Fibroblast of skin of back (primary cell): Measurements from ENCODE around the gene TAGLN.

Experiments
- DNase-seq: peaks from one replicate; pipeline ENCODE4 v3.0.0-alpha.2; 2013

Gene TAGLN

DNA sequence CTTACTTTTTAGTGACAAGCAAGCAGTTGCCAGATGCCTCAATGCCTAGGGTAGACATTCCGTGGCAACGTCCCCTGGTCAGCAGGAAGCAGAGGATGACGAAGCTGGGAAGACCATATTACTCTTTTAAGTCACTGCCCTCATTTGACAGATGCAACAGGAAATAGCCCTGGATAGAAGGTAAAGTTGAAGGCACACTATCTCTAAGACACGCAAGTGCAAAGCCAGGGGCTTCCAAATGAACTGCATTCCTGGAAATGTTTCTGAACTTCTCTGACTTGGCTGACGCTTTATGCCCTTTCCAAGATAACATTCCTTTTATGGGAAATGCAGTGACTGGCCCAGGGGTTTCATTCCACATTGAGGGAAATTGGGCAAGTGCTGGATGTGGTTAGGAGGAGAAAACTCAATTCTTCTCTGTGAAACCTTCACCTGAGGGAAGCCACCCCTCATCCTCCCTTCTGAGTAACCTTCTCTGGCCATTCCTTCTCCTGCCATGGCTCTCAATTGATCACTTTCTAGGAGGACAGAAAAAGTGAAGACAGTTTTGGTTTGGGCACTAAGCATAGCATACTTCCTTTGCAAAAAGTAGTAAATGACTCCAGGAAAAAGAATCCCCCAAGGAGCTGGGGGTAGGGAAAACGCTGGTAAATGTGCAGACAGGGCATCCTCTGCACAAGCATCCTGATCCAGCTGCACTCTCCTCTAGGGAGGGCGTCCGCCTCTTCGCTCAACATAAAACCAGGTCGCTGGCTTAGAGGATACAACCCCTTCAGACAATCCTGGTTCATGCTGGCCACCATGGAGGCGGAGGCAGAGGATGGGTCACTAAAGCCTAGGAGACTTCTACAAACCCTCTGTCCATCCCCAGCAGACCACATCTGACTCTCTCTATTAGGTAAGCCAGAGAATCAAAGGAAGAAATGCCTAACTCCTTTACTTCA lies 18.2 kb downstream of the TAGLN start:
- DNase-seq, result peak; percentile 89

DNA sequence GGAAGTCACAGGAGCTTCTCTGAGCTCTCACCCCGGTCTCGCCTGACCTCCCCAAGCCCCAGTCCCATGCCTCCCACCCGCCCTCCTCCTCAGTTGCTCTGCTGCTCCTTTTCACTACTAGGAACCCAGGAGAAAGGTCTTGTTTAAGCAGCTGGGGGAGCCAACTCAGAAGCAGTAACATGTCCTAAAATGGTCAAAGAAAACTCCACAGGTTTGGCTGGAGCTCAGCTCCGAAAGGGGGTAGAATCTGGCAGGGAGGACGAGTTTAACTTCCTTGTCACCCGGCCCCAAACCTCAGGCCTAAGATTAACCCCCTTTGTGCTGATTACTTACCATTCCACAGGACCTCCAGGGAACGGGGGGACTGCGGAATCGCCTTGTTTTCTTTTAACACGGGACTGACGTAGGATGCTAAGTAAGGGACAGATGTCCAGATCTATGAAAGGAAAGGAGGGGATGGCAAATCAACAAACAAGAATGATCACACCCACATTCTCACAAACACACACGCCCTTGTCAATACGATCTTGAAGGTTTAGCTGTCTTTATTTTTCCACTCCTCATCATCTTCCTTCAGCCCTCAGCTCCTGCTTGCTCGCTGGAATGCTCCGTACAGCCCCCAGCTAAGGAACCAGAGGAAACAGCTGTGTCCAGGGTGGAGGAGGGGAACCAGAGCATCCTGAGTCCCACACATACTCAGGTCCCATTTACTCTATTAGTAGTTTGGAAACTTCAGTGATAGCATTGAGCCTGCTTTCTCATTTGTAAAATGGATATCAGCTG lies 19.2 kb downstream of the TAGLN start:
- DNase-seq, result peak; percentile 87

DNA sequence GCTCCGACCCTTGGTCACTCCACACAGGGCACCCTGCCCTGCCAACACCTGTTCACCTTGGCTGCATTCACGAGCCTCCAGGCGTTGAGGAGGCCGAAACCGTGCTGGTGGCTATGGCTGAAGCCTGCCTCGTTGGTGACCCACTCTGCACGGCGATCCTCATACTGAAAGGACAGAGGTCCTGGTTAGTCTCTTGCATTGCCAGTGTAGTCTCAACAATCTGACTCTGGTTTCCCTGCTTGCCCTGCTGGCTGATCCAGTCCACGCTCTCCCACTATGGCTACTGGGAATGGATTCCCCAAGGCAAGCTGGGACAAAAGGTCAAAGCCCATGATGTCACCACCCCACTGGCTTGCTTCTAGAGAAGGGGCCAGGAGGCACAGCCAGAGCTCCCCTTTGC lies 19.8 kb downstream of the TAGLN start:
- DNase-seq, result no peak

DNA sequence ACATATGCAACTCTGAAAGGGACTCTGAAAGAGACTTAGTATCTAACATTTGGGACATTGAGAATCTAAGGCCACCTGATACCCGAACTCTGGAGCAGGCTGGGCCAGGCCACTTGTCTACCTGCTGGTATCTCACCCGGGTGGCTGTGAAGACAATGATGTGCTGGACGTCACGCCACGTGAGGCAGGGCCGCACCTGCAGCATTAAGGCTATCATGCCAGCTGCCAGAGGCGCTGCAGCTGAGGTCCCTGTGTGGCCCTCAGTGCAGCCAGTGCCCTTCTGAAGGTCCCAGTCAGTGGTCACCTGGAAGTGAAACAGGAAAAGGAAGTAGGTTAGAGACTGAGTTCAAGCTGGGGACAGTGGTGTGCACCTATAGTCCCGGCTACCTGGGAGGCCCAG lies 20.3 kb downstream of the TAGLN start:
- no peak for DNase-seq

DNA sequence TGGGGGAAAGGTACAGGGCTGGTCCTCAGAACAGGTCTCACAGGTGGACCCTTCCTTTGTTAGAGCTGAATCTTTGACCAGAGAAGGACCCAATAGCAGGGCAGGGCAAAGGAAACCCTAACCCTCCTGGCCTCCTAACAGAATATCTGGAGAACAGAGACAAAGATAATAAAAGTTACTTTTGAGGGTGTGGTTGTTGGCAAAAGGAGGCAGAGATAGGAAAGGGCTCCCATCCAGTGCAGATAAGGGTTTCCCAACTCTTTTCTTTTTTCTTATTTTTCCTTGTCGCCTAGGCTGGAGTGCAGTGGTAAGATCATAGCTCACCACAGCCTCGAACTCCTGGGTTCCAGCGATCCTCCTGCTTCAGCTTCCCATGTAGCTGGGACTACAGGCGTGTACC lies 20.8 kb downstream of the TAGLN start:
- no peak for DNase-seq

DNA sequence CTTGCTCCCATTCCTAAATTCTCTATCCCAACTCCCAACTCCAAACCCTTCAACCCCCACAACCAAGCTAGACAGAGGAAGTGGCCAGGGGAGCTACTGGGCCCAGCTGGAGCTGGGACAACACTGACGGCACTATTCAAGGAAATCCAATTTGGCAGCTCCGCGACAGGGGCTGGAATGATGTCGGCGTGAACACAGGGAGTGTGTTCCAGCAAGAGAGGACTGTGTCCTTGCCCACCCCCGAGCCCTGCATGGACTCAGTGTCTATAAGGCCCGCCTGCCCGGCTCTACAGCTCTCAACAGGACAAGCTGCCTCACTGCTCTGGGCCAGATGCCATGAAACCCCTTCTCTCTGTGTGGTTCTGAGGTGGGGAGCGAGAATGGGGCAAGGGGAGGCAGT lies 21.4 kb downstream of the TAGLN start:
- DNase-seq, result no peak

DNA sequence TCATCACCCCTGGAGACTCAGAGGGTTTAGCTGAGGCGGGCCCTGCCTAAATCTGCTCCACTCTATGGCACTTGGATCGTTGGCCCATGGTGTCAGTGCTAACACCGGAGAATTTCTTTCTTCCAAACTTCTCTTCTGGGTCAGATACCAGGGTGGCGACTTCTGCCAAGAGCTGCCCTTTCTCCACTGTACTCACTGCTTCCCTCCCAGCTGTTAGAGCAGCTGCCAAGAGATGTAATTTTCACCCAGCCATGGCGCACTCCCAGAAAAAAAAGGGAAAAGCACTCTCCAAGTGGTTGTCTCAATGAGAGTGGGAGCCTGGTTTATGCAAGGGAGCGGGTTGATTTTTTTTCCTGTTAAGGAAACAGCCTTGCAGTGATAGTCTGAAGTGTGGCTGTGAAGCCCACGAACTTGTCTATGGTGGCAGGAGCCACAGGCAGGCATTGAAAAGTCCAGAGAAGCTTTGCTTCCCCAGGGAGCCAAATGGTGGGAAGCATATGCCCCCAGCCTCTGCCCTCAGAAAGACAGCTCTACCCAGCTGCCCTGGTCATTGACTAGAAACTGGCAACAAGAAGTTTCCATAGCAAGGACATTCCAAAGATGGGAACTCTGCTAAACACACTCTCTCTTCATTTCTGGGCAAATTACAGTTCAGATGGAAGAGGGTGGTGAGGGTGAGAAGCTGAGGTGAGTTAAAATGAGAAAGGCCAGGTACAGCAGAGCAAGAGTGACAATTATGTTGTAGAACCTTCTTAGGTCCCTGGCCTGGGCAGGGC lies 22.0 kb downstream of the TAGLN start:
- DNase-seq, result no peak

DNA sequence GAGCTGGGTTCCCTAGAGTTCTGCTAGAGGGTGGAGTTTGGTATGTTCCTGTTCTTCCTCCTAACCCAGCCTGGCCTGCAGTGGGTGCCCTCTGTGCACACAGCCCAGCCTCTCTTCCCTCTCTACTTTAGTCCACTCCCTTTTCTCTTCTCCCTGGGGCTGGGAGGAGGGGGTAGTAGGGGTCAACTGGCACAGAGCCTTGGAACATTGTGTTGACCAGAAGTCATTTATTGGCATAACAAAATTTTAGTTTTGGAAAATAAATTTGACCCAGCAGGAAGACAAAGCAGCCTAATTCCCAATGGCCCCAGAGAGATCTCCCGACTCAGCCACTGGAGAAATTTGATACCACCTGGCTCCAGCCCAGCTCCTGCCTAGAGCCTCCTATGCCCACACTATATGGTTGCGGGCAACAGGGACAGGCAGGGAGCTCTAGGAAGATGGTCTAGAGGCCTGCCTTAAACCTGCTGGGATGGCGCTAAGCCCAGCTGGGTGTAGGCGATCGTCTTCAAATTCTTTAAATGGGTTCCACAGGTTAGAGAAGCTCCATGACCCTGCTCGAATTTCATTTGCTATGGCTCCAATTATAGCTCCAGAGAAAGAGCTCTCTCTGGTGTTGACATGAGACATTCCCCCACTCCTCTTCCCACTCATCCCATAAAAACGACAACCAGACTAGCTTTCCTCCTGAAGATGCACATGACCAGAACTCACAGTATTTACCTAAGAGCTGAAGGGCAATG lies 22.8 kb downstream of the TAGLN start:
- peak; percentile 79 for DNase-seq

DNA sequence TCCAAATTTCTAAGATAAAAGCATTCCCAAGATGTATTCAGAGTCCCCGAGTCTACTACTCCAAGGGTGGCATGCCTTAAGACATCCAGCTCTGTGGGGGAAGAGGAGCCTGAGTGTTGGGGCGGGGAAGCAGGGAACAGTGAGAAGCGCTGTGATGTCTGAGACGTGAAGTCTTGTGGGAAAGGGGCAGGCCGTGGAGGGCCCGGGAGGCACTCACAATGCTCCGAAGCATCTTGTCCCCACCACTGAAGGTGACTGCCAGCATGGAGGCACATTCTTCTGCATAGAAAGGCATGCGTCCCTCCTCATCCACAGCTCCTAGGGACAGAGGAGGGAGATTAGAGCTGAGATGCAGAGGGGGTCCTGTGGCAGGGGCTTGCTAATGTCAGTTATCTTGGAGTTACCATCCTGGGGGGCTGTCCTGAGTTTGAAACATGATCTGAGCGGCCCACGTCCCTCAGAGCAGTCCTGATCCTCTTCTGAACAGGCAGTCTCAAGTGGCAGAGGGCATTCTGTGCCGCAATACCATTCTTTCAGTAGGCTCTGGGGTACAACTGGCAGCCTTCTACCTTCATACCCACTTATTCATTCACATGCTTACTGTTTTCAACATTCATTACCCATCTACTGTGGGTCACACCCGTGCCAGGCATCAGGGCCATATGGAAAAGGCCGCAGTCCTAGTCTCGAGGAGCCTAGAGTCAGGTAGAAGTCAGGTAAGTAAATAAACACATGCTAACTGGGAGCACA lies 24.0 kb downstream of the TAGLN start:
- DNase-seq, result no peak

DNA sequence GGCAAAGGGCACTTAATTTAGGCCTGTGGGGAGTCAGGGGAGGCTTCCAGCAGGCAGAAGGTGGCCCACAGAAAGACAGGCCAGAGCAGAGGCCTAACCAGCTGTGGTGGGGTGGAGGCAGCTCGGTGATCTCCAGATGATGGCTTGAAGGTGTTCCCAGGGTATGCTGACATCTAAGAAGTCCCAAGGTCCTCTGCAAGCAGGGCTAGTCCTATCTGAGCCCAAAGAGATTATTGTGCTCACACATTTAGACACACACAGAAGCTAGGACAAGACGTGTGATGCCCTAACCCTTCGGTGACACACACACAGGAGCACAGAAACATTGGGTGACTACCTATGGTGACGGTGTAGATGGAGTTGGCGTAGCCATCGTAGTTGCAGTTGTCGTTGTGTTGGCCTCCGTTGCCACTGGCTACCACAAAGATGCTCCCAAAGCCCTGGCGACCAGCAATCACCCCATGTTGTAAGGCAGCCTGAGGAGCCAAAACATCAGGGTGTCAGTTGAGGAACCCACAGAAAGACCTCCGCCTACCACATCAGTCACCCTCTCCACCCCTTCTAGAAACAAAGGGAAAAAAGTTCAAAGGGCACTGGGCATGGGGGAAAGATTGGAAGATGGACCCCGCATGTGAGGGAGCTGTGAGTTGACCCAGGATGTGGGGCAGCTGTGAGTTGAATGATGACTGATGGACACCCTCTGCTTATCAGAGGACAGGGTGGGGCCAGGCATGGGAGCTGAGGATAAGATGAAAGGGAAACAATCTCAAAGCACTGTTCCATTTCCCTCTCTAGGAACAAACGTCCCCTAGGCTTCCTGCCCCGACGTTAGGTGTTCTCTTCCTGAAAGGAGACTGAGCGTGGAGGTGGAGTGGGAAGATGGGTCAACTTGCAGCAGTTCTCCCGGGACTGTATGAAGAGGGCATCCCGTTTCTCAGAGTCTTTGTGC lies 24.8 kb downstream of the TAGLN start:
- DNase-seq, result no peak

DNA sequence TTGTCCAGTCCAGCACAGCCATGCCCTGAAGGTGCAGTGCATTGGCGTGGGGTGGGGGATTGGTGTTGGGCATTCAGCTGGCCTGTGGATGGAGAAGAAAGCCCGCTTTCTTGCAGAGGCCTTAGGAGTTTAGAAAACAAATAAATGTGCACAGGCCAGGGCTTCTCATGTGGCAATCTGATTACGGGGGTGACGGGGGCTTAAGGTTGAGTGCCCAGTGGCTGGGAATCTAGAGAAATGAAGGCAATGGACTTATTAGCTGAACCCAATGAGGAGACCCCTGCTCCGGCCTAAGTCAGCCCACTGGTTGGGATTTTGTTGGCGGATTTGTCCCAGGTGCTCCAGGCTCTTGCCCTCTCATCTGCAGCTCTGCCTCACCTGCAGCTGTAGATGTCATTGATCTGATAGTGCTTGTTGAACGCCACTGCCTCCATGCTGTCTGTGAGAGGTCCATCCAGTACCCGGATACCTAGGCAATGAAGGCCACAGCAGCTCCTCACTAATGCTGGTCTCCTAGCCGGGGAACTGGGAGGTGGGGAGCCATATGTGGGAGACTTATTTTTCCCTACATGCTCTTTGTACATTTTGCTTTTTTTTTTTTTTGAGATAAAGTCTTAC lies 26.5 kb downstream of the TAGLN start:
- DNase-seq, result no peak

DNA sequence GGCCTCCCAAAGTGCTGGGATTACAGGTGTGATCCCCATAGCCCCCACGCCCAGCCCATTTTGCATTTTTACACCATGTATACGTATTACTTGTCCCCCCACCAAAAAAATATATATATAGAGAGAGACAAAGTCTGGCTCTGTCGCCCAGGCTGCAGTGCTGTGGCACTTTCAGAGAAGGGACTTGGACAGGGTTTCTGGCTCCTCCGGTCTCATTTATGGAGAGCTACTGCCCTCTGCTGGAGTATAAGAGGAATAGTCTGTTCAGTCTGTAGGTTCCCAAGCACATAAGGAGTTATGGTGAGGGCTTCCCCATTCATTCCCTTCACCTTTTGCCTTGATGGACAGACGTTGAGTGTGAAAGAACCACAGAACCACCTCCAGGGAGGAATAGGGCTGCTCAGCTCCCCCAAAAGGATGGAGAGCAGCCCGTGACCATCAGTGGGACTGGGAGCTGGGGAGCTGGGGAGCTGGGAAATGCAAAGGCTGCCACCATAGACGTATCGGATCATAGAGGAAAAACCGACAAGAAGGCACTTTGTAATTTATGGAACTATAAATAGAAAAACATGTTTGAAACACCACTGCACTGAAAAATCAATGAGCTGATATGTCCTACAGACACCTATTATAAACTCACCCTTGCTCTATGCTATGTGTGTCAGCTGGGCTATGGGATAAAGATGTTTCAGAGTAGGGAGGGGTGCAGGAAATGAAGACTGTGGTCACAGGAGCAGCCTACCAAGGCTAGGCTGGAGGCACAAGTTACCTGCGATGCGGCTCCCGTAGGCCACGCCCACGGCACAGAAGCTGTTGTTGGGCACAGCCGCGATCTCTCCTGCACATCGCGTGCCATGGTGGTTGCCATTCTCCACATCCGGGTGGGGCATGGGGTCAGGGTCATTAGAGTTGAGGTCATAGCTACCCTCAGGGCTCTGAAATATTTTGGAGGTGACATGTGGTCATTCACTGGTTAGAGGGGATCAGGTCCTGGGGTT lies 27.5 kb downstream of the TAGLN start:
- DNase-seq, result peak; percentile 81

DNA sequence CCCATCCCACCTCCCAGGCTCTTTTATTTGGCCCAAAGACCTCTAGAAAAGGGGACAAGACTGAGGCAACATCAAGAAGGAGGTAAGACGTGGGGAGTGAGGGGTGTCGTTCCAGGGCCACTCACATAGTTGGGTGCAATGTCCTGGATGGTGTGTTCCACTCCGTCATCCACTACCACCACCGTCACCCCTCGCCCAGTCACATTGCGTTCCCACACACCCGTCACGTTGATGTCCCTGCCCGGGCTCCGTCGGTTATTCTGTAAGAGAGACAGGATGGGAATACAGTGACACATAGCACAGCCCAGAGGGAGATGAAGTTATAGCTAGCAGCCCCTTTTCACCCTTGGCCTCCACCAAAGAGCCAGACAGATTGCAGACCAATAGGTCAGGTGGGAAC lies 28.9 kb downstream of the TAGLN start:
- DNase-seq, result no peak

DNA sequence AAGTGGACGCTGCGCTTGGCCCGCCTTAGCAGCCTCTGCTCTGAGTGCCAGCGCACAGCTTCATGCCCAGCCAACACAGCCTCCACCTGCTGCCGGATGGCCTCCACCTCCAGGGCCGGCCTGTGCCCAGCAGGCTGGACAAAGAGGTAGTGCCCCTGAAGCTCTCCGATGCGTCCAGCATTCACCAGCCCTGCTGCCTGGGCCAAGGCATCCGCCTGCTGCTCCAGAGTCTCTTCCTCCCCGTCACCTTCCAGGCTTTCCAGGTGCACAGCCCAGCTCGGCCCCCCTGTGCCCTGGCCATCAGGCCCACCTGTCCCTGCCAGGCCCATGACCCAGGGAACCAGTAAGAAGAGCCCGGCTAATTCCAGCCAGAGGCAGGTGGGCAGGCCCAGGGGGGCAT lies 30.2 kb downstream of the TAGLN start:
- no peak for DNase-seq

DNA sequence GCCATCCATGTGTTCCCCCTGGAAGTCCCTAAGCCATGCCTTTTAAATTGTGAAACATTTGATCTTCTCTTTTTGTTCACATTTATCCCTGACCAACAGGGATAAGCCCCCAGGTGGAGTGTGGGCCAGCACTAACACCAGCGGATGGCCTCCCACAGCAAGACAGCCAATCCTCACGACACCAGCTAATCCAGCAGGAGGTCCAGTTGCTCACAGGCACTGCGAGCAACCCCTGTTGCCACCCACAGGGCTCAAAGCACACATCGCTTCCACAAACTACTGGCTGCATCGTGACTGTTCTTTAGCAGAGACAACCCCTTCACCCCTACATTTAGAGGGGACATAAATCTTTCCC lies 30.7 kb downstream of the TAGLN start:
- DNase-seq, result no peak

DNA sequence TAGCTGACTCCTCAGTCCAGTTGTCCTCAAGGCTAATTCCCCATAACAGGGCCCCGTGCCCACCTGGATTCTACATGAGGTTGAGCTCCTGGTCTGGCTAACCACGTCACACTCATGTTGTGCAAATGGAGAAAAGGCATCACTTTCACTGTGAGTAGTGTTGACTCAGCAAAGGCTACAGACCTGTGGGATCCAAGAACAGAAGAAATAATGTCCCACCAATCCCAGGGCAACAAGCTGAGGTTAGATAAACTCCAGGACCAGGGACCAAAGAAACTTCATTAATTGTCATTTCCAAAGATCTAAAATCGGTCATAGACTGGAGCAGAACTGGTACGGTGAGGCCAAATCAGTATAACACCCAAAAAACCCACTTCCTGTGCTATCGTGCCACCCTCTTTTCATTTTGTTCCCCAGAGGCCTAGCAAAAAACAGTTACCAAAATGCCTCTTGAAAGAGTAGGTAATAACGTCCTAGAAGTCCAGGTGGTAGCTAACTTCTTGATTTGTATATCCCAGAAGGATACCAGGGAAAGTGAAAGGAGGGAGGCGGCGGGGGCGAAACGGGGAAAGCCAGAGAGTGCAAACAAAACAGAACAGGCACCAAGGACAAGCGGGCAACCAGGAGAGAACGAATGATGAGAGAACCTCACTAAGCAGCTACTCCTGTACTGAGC lies 31.3 kb downstream of the TAGLN start:
- DNase-seq, result no peak

DNA sequence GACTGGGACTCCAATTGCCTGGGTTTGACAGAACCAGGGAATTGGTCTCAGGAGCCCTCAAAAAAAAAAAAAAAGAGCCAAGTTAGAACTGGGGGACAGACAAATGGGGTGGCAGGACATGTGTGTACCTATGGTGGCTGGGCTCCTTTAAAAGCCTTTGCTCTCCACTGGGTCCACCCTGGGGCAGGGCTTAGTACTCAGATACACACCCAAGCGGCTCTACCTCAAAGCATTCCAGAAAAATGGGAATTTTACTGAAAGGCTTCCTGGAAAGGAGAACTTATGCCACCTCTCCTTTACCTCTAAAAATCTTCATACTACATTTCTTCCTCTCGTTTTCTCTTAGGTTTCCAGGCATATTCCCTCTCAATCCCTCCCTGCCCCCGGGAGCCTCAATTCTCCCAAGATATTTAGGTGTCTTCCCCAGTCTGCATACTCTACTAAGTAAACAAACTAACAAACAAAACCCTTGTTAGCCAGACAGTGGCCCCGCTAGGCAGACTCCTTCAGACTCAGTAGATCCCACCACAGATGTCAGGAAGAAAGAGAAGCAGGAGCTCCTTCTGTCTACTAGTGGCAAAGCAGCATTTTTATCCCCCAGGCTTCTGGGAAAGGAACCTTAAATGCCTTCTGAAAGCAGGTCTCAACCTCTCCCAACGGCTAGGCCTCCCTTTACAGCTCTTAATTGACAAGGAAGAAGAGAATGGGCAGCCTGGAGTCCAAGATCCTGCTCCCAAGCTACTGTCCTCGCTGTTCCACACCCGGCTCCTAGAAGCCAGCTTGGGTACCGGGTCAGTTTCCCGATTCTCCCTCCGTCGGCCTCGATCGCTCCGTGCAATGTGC lies 32.0 kb downstream of the TAGLN start:
- DNase-seq, result no peak
